OCI-LY7 (cell line): Measurements from ENCODE around the gene ADCY1. TPM values are rescaled to one million over a fixed set of nuclear protein-coding genes. Genes with fewer than 3 reads are reported as not detected.

Experiments
- BruUV-seq: library from RNA; stranded (reverse); fragments of 400-500 nt; replicated peaks from 2 replicates; lab custom pipeline; 2021; lab: Mats Ljungman, UMichigan
- CTCF ChIA-PET: fragments of 300-600 bp; sonication (Branson Sonifier 250); formaldehyde crosslinking; loops from one replicate; lab custom pipeline; 2022; ENCODE audit warnings: antibody characterized with exemption; ENCODE audit not compliant: unreplicated experiment; lab: Charles Lee
- POLR2A ChIA-PET: fragments of 300-600 bp; sonication (Branson Sonifier 250); formaldehyde crosslinking; loops from one replicate; lab custom pipeline; 2022; ENCODE audit warnings: antibody characterized with exemption; lab: Charles Lee
- DNase-seq: peaks from one replicate; pipeline ENCODE4 v3.0.0-alpha.2; 2015; ENCODE audit warnings: low spot score
- H2AFZ ChIP-seq: fragments of 200-600 bp; sonication (generic), shearing (Covaris generic); 2 replicates; pipeline ENCODE4 v1.6.1; 2014; ENCODE audit warnings: mild to moderate bottlenecking, antibody characterized with exemption, low read length, moderate library complexity
- H3K27ac ChIP-seq: fragments of 200-600 bp; sonication (generic); 2 replicates; pipeline ENCODE4 v1.5.1; 2014; ENCODE audit warnings: mixed run types, low read depth, mild to moderate bottlenecking, moderate library complexity, low read length, inconsistent platforms; ENCODE audit not compliant: poor library complexity, severe bottlenecking
- H3K36me3 ChIP-seq: fragments of 200-600 bp; sonication (generic); 2 replicates; pipeline ENCODE4 v1.6.1; 2014; ENCODE audit warnings: mild to moderate bottlenecking, antibody characterized with exemption, low read length, moderate library complexity, mixed read lengths; ENCODE audit not compliant: insufficient read depth
- H3K4me1 ChIP-seq: fragments of 200-600 bp; sonication (generic); 2 replicates; pipeline ENCODE4 v1.5.1; 2014; ENCODE audit warnings: mild to moderate bottlenecking, low read length; ENCODE audit not compliant: insufficient read depth, poor library complexity, severe bottlenecking
- H3K4me2 ChIP-seq: fragments of 200-600 bp; sonication (generic); 2 replicates; pipeline ENCODE4 v1.6.1; 2014; ENCODE audit warnings: mild to moderate bottlenecking, low read length
- H3K4me3 ChIP-seq: fragments of 200-600 bp; sonication (generic); 2 replicates; pipeline ENCODE4 v1.5.1; 2014; ENCODE audit warnings: mild to moderate bottlenecking, low read depth, low read length; ENCODE audit not compliant: poor library complexity, severe bottlenecking
- H3K79me2 ChIP-seq: fragments of 200-600 bp; sonication (generic); 2 replicates; pipeline ENCODE4 v1.6.1; 2016; ENCODE audit warnings: low read depth, mild to moderate bottlenecking, low read length, moderate library complexity, mixed read lengths; ENCODE audit not compliant: insufficient read depth
- H3K9me2 ChIP-seq: fragments of 200-600 bp; sonication (generic); 2 replicates; pipeline ENCODE4 v1.6.1; 2016; ENCODE audit warnings: mild to moderate bottlenecking, low read length, mixed read lengths; ENCODE audit not compliant: insufficient read depth
- H3K9me3 ChIP-seq: fragments of 200-600 bp; sonication (generic); 2 replicates; pipeline ENCODE4 v1.6.1; 2014; ENCODE audit warnings: mild to moderate bottlenecking, mixed run types, low read length, mixed read lengths
- H4K20me1 ChIP-seq: fragments of 200-600 bp; sonication (generic); 2 replicates; pipeline ENCODE4 v1.6.1; 2014; ENCODE audit warnings: mild to moderate bottlenecking, antibody characterized with exemption, low read length, moderate library complexity, mixed read lengths; ENCODE audit not compliant: insufficient read depth
- EZH2phosphoT487 ChIP-seq: fragments of 200-600 bp; sonication (generic); IDR thresholded peaks from 2 replicates; pipeline ENCODE4 v1.6.1; 2018; ENCODE audit warnings: low read depth, borderline replicate concordance, mild to moderate bottlenecking, mixed run types, antibody characterized with exemption, low read length, moderate library complexity, mixed read lengths
- intact Hi-C: fragments of 100-400 bp; cut with micrococcal nuclease; formaldehyde crosslinking; loops from one replicate; pipeline ENCODE4 v1.10.0; 2022; ENCODE audit not compliant: unreplicated experiment
- total RNA-seq, 2 experiments: library from RNA; depleted of rRNA in 1 of 2; stranded (reverse); fragments of >200 nt in 1 of 2; shearing (Covaris generic) in 1 of 2; gene quantifications; 2 replicates each; pipeline ENCODE4 v1.2.3, GENCODE V29; 2014 to 2022
- TF ChIP-seq, protein P1 (sequence below): fragments of 200-600 bp; sonication (generic); conservative IDR thresholded peaks from 2 replicates; pipeline ENCODE4 v1.5.1; 2014; ENCODE audit warnings: mild to moderate bottlenecking, antibody characterized with exemption, low read length, moderate library complexity, mixed read lengths

Gene ADCY1
- total RNA-seq, 2 experiments from 2014 or later = 0.13 TPM; not detected in 1

DNA sequence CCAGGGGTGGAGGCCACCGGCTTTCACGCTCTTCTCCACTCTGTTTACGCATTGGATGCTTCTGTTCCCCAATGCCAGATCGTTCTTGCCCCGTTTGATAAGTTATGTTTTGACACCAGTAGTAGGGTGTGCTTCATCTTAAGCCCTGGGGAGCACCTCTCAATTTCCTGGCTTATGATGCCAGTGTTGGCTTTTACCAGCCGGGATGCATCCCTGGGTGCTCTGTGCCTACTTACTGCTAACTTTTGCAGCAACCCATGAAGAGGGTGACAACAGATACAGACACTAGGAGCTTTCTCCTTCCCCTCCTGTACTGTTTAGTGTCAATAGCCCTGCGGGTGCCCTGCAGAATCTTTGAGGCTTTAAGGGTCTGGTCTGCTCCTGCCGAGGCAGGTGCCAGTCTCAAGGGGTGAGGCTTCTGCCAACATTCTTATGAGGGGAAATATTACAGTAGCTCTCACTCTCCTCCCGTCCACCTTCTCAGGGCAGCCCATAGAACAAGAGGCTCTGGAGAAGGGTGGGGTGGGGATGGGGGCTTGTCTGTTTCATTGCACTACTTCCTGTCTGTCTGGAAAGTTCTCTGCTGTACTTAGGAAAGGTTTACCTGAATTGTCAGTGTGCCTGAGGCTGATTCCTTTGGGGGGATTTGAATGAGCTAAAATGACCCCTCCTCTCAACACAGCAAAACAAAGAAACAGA is 23.3 kb downstream of the ADCY1 start:
- CTCF ChIA-PET = no interaction called here
- no peak overlapping the region for H2AFZ ChIP-seq

DNA sequence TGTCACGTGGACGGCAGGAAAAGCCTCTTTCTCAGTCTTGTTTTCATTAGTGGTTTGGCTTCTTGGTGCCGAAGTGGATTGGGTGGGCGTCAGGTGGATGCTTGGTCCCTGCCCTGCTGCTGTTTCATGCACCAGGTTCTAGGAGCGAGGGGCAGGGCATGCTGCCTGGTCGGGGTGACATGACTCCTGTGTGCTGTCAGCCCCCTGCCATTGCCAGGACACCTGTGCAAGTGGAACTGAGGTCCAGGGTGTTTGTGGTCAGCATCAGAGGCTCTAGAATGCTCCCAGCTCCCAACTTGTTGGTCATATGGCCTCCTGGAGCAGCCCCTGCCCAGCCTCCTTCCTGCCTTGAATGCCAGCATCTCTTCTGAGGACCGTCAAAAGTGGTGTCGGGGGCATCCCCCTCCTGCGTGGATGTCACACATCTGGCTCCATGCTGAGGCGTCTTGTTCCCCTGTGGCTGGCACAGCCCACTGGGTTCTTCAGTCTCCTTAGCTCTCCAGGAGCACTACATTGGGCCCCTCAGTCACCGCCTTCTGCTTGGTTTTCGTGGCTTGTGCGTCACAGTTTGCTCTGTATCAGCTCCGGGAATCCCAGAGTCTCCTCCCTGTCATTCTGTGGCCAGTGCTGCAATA is 24.8 kb downstream of the ADCY1 start:
- CTCF ChIA-PET = no interaction called here
- no peak for TF ChIP-seq EZH2phosphoT487
- TF ChIP-seq, protein P1, sequence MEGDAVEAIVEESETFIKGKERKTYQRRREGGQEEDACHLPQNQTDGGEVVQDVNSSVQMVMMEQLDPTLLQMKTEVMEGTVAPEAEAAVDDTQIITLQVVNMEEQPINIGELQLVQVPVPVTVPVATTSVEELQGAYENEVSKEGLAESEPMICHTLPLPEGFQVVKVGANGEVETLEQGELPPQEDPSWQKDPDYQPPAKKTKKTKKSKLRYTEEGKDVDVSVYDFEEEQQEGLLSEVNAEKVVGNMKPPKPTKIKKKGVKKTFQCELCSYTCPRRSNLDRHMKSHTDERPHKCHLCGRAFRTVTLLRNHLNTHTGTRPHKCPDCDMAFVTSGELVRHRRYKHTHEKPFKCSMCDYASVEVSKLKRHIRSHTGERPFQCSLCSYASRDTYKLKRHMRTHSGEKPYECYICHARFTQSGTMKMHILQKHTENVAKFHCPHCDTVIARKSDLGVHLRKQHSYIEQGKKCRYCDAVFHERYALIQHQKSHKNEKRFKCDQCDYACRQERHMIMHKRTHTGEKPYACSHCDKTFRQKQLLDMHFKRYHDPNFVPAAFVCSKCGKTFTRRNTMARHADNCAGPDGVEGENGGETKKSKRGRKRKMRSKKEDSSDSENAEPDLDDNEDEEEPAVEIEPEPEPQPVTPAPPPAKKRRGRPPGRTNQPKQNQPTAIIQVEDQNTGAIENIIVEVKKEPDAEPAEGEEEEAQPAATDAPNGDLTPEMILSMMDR = no peak
- Histone ChIP-seq H3K79me2 (no peaks in the 10 kb centered on the region), H3K4me3 (no peak overlapping the region), H3K4me2 (no peak overlapping the region), H4K20me1 (no peaks in the 10 kb centered on the region), H3K9me3 (no peaks in the 10 kb centered on the region), H2AFZ (no peak overlapping the region), H3K27ac (no peak overlapping the region), H3K4me1 (no peaks in the 10 kb centered on the region), H3K9me2 (no peaks in the 10 kb centered on the region), H3K36me3 (no peaks in the 10 kb centered on the region)
- POLR2A ChIA-PET = interaction anchor here (0.7 kb wide), 1 partner anchor 13 kb away, joined by 3 read pairs; no protein-coding TSS in a partner anchor
- no peak for DNase-seq
- BruUV-seq = no TSS peak
- intact Hi-C loops = no loop called here

More for the DNA sequence above, 23.3 kb downstream of the ADCY1 start:
- DNase-seq = no peak
- H3K36me3 ChIP-seq = no peaks in the 10 kb centered on the region
- H3K9me3 ChIP-seq = no peaks in the 10 kb centered on the region
- intact Hi-C loops = no loop called here
- H3K4me1 ChIP-seq = no peaks in the 10 kb centered on the region
- no peak overlapping the region for H3K27ac ChIP-seq
- H4K20me1 ChIP-seq = no peaks in the 10 kb centered on the region
- no peaks in the 10 kb centered on the region for H3K9me2 ChIP-seq
- H3K4me2 ChIP-seq = no peak overlapping the region
- POLR2A ChIA-PET = no interaction called here
- no TSS peak for BruUV-seq
- no peak overlapping the region for H3K4me3 ChIP-seq
- TF ChIP-seq EZH2phosphoT487 = no peak
- TF ChIP-seq, protein P1 = no peak
- H3K79me2 ChIP-seq = no peaks in the 10 kb centered on the region
